Activated CD4-positive, alpha-beta memory T cell treated with anti-CD3 and anti-CD28 coated beads for 36 hours (primary cell): ENCODE measurements around the gene RELN. TPM values are rescaled to one million over a fixed set of nuclear protein-coding genes. Genes with fewer than 3 reads are reported as not detected.

Source experiments
- CTCF ChIA-PET: fragments of 350-600 bp; sonication (Branson Sonifier 250); formaldehyde crosslinking; loops from one replicate; lab custom pipeline; 2021; ENCODE audit warnings: antibody characterized with exemption, inconsistent platforms; lab: Charles Lee
- POLR2A ChIA-PET: fragments of 350-600 bp; sonication (Branson Sonifier 250); formaldehyde crosslinking; loops from one replicate; lab custom pipeline; 2021; ENCODE audit warnings: antibody characterized with exemption; lab: Charles Lee
- DNase-seq: peaks from one replicate; pipeline ENCODE4 v3.0.0-alpha.2; 2020
- H3K27ac Mint-ChIP-seq: one replicate; pipeline ENCODE4 v1.8.0; 2021; ENCODE audit warnings: mixed read lengths
- H3K27me3 Mint-ChIP-seq: one replicate; pipeline ENCODE4 v1.8.0; 2021; ENCODE audit warnings: mixed read lengths
- H3K36me3 Mint-ChIP-seq: one replicate; pipeline ENCODE4 v1.8.0; 2021; ENCODE audit warnings: mixed read lengths
- H3K4me1 Mint-ChIP-seq: one replicate; pipeline ENCODE4 v1.8.0; 2021; ENCODE audit warnings: low read depth, mixed read lengths
- H3K4me3 Mint-ChIP-seq: one replicate; pipeline ENCODE4 v1.8.0; 2021; ENCODE audit warnings: mild to moderate bottlenecking, mixed read lengths
- H3K9me3 Mint-ChIP-seq: one replicate; pipeline ENCODE4 v1.8.0; 2021; ENCODE audit warnings: mixed read lengths
- intact Hi-C: fragments of 100-400 bp; cut with micrococcal nuclease; formaldehyde crosslinking; loops from one replicate; pipeline ENCODE4 v1.15.1; 2023
- total RNA-seq, 2 experiments: library from RNA; stranded (reverse); gene quantifications; one replicate each; pipeline ENCODE4 v1.2.3, GENCODE V29; 2021

RELN gene
- total RNA-seq, 2 experiments from 2014 or later = not detected

DNA sequence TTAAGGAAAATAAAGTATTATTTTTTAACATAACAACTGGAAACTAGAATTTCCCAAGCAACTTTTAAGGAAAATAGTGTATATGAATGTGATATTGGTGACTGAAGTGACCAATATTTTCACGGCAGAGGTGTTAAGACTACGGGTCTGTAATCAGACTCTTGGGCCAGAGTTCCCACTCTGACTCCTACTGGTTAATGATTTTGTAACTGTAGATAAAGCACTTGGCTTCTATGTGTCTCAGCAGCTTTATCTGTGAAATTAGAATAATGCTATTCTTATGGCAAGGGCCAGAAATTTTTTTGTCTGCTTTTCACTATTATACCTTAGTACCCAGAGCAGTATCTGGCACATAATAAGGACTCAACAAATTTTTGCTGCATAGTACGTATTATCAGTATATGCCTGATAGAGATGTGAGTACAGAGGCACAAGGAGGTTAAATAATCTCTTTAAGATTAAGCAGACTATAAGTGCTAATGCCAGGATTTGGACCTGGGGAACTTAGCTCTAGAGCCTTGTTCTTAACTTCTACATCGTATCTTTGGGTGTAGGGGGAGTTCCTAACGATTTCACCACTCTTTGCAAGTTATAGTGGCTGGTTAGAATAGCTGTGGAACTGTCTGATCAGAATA is 357.3 kb downstream of the RELN start:
- Mint-ChIP-seq H3K9me3 (no peaks in the 10 kb centered on the region), H3K36me3 (no peaks in the 10 kb centered on the region), H3K27me3 (peaks cover 4% of the 10 kb centered on the region), H3K27ac (no peak overlapping the region), H3K4me1 (no peaks in the 10 kb centered on the region), H3K4me3 (no peak overlapping the region)
- CTCF ChIA-PET = no interaction called here
- POLR2A ChIA-PET = no interaction called here
- intact Hi-C loops = no loop called here
- DNase-seq = no peak

DNA sequence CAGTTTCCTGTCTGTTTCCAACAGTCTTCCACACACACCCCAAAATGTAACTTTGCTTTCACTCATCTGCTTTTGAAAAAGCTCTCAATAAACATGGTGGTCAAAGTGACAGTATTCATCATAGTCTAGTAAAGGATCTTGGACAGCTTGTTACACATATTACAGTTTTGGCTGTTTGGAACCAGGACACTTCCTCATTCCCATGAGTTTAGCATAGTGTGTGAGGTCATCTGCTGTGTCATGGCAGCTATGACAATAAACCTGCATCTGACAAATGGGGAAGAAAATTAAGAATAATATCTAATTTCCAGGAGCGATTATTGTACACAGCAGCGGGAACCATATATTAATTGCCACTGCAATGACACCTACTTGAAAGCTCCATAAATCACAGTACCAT is 359.1 kb downstream of the RELN start:
- Mint-ChIP-seq H3K27ac (no peak overlapping the region), H3K4me3 (no peak overlapping the region), H3K27me3 (peaks cover 4% of the 10 kb centered on the region), H3K36me3 (no peaks in the 10 kb centered on the region), H3K9me3 (no peaks in the 10 kb centered on the region), H3K4me1 (no peaks in the 10 kb centered on the region)
- DNase-seq = no peak
- ChIA-PET CTCF (no interaction called here), POLR2A (no interaction called here)
- intact Hi-C loops = no loop called here

DNA sequence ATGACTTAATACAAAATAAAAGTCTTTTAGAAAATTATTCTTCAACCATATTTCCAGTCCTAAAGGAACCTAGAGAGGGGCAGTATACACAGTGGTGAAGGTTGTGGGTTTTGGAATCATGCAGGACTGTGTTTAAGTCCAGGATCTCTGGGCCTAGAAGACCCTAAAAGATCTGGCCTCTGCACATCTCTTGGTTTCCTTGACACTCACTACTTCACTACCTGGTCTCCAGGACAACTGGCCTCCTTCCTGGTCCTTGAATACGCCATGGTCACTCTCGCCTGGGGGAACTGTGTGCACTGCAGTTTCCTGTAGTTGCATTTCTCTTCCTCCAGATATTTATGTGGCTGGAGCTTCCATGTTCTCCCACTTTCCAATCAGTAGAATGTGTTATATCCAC is 360.7 kb downstream of the RELN start:
- Mint-ChIP-seq H3K9me3 (no peaks in the 10 kb centered on the region), H3K27me3 (peaks cover 1% of the 10 kb centered on the region), H3K4me1 (no peaks in the 10 kb centered on the region), H3K4me3 (no peak overlapping the region), H3K36me3 (no peaks in the 10 kb centered on the region), H3K27ac (no peak overlapping the region)
- DNase-seq = no peak
- ChIA-PET POLR2A (no interaction called here), CTCF (no interaction called here)
- intact Hi-C loops = no loop called here

DNA sequence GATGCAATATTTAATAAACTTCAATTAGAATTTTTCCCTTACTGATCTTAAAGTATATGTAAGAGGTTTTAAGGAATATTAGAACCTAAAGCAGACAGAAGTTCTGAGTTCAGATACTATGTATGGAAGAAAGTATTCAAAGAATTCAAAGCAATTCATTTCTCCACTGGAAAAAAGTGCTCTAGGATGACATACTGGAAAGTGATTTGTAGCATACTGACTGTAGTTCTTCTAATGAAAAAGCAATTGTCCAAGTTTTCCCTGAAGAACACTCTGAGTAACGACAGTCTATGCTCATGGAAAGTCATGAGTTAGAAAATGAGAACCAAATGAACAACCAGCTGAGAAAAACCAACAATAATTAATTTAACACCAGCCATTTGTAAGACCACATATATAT is 362.7 kb downstream of the RELN start:
- DNase-seq = no peak
- Mint-ChIP-seq H3K4me3 (no peak overlapping the region), H3K4me1 (no peaks in the 10 kb centered on the region), H3K27ac (no peak overlapping the region), H3K9me3 (no peaks in the 10 kb centered on the region), H3K36me3 (no peaks in the 10 kb centered on the region), H3K27me3 (peaks cover 1% of the 10 kb centered on the region)
- ChIA-PET POLR2A (no interaction called here), CTCF (interaction anchor here (0.6 kb wide), 1 partner anchor 290 kb away, joined by 3 read pairs; no protein-coding TSS in a partner anchor)
- intact Hi-C loops = no loop called here

DNA sequence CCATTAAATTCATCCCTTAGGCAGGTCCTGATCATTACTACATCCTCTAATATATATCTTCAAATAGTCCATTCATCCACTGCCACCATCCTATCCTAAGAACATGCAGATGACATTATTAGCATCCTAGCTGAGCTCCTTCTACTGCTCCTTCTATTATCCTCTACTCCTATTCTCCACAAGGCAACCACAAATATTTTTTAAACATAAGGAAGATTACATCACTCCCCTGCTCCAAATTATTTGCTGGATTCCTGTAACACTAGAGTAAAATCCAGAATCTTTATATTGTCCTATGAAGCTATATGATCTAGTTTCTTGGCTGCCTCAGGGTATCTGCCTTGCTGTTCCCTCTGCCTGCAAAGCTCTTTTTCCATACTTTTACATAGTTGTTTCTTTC is 367.2 kb downstream of the RELN start:
- intact Hi-C loops = no loop called here
- Mint-ChIP-seq H3K4me1 (no peaks in the 10 kb centered on the region), H3K36me3 (no peaks in the 10 kb centered on the region), H3K9me3 (no peaks in the 10 kb centered on the region), H3K27ac (no peak overlapping the region), H3K27me3 (peaks cover 5% of the 10 kb centered on the region), H3K4me3 (no peak overlapping the region)
- ChIA-PET CTCF (interaction anchor here (1.0 kb wide), 1 partner anchor 12 kb away, joined by 3 read pairs; no protein-coding TSS in a partner anchor), POLR2A (no interaction called here)
- DNase-seq = no peak

DNA sequence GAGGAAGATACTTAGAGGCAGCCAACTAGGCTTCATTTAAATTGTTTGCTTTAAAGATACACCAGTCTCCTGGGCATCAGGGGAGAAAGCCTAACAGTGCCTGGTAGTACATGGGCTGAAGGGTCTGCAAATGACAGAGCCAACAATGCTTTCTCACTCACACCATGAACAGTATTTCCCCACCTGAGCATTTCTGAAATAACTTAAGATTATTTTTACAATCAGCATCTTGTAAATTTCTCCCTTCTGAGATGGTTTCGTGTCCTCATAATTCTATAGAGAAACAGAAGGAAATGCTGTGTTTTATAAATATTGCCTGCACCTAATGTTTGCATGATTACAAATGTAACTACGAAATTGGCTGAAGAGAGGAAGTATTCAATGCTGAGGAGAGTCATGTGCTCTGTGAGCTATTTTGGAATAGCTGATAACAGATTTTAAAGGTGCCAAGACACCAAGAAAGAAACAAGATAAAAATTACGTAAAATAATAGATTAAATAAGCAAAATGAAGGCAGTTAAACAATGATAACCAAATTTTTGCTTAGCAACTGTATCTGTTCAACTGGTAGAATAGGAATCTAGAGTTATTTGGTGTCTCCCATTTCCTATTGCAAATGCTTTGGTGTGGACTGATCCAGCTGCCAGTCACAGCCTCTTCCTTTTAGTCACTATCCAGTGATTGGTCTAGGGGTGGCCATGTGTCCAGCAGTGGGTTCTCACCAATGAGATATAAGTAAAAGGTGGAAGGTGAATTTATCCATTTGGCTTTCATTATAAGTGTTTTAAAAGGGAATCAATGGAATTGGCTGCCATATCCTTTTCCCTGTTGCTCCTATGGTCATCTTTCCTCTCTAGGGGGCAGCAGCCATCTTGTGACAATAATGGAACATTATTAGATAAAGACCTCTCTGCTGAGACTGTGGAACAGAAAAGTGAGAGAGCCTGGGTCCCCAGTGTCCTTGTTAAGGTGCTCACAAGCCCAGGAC is 375.5 kb downstream of the RELN start:
- intact Hi-C loops = no loop called here
- ChIA-PET POLR2A (no interaction called here), CTCF (no interaction called here)
- H3K4me3 Mint-ChIP-seq = no peak overlapping the region
- no peaks in the 10 kb centered on the region for H3K9me3 Mint-ChIP-seq
- no peak for DNase-seq
- no peak overlapping the region for H3K27ac Mint-ChIP-seq
- no peaks in the 10 kb centered on the region for H3K4me1 Mint-ChIP-seq
- H3K36me3 Mint-ChIP-seq = no peaks in the 10 kb centered on the region
- peaks cover 9% of the 10 kb centered on the region for H3K27me3 Mint-ChIP-seq

DNA sequence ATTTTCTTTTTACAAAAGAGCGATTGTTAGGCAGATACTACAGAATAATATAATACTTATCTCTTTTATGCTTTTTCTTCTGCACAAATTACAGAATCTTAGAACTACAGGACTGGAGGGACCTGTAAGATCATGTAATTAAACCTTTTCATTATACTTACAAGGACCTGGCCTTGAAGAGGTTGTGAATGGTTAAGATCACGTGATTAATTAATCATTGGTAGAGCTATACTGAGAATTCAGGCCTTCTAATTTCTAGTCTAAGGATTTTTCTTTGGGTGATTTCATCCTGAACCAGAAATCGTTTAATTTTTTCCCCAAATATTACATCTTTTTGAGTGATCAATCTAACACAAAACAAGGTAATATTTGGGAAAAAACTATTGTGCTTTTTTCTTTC is 379.7 kb downstream of the RELN start:
- no peak for DNase-seq
- H3K4me3 Mint-ChIP-seq = no peak overlapping the region
- H3K4me1 Mint-ChIP-seq = no peaks in the 10 kb centered on the region
- CTCF ChIA-PET = no interaction called here
- peaks cover 8% of the 10 kb centered on the region for H3K27me3 Mint-ChIP-seq
- H3K27ac Mint-ChIP-seq = no peak overlapping the region
- intact Hi-C loops = no loop called here
- no peaks in the 10 kb centered on the region for H3K36me3 Mint-ChIP-seq
- H3K9me3 Mint-ChIP-seq = no peaks in the 10 kb centered on the region
- POLR2A ChIA-PET = no interaction called here

DNA sequence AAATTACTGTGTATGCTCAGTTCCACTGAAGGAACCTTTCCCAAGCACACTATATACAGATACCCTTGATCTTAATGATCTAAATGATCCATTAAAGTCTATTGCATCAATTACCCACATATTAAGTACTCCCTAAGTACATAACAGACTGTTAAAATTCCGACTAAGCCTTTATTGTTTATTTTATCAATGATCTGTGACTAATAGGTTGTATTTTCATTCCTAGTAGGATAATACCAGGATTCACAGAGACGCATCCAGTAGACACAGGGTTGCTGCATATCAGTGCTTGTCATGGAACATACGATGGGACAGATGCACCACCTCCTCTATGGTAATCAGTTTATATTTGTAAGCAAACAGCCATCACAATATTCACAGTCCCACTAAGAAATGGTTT is 383.8 kb downstream of the RELN start:
- H3K36me3 Mint-ChIP-seq = no peaks in the 10 kb centered on the region
- H3K27ac Mint-ChIP-seq = no peak overlapping the region
- peaks cover 8% of the 10 kb centered on the region for H3K27me3 Mint-ChIP-seq
- CTCF ChIA-PET = no interaction called here
- no peaks in the 10 kb centered on the region for H3K9me3 Mint-ChIP-seq
- H3K4me3 Mint-ChIP-seq = no peak overlapping the region
- intact Hi-C loops = no loop called here
- POLR2A ChIA-PET = no interaction called here
- no peak for DNase-seq
- no peaks in the 10 kb centered on the region for H3K4me1 Mint-ChIP-seq

DNA sequence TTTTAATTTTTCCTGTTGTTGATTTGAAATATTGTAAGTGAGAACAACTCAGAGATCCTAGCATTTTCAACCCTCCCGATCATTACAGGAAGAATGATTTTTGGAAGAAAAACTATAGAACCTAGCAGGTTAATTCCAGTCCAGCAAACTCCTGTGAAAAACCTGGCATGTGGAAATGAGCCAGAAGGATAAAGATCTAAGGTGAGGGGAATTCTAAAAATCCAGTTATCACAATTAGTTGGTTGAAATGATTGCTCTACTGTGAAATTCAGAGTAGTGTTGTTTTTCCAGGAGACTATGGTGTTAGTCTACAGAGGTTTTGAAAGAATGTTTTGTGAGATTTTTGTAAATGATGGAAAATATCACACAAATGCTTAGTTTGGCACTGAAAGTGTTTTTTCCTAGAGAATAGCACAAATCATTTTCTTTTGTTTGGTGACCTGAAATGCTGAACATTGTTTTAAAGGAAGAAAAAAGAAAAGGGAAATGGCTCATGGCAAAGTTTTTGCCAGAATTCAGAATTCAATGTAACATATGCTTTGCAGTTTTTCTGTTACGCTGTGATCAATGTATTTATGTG is 391.0 kb downstream of the RELN start:
- Mint-ChIP-seq H3K27ac (no peak overlapping the region), H3K4me1 (no peaks in the 10 kb centered on the region), H3K9me3 (no peaks in the 10 kb centered on the region), H3K27me3 (peaks cover 13% of the 10 kb centered on the region), H3K36me3 (no peaks in the 10 kb centered on the region), H3K4me3 (no peak overlapping the region)
- intact Hi-C loops = no loop called here
- POLR2A ChIA-PET = no interaction called here
- CTCF ChIA-PET = no interaction called here
- DNase-seq = no peak

DNA sequence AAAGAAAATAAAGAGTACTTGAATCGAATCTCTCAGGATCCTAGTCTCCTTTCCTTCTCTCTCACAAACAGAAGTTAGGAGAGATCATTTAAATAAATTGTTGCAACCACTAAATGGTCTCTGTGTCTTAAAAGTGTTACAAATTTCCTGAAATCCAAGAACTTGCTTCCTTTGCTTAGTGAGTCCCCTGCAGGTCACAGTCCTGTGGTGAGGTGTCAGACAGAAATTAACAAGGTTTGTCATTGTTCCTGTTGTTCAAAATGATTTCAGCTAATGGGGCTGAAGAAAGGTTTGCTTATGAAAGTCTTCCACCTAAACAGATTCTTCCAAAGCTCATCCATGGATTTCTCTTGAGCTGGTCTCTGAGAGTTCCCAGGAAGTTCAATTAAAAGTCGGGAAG is 391.9 kb downstream of the RELN start:
- ChIA-PET POLR2A (no interaction called here), CTCF (no interaction called here)
- intact Hi-C loops = no loop called here
- H3K36me3 Mint-ChIP-seq = no peaks in the 10 kb centered on the region
- no peaks in the 10 kb centered on the region for H3K4me1 Mint-ChIP-seq
- peaks cover 13% of the 10 kb centered on the region for H3K27me3 Mint-ChIP-seq
- no peak overlapping the region for H3K27ac Mint-ChIP-seq
- H3K9me3 Mint-ChIP-seq = no peaks in the 10 kb centered on the region
- DNase-seq = no peak
- H3K4me3 Mint-ChIP-seq = no peak overlapping the region

DNA sequence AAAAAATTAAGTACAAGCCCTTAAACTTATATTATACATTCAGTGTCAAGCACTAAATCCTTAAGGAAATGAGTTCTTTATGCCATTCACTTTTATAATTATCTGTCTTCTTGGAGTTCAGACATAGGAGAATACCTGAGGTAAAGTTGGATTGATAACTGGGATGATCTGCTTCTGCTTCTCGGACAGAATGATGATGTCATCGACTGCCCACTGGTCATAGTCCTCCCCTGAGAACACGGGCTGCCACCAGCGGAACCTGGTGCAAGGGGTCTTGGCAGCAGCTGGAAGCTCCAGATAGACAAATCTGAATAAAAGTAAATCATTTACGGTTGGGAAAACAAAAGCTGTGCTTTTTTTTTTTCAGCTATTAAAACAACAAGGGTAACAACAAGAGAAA is 395.3 kb downstream of the RELN start:
- Mint-ChIP-seq H3K4me1 (no peaks in the 10 kb centered on the region), H3K4me3 (no peak overlapping the region), H3K27me3 (peaks cover 4% of the 10 kb centered on the region), H3K27ac (no peak overlapping the region), H3K9me3 (no peaks in the 10 kb centered on the region), H3K36me3 (no peaks in the 10 kb centered on the region)
- CTCF ChIA-PET = no interaction called here
- DNase-seq = no peak
- intact Hi-C loops = no loop called here
- POLR2A ChIA-PET = no interaction called here

DNA sequence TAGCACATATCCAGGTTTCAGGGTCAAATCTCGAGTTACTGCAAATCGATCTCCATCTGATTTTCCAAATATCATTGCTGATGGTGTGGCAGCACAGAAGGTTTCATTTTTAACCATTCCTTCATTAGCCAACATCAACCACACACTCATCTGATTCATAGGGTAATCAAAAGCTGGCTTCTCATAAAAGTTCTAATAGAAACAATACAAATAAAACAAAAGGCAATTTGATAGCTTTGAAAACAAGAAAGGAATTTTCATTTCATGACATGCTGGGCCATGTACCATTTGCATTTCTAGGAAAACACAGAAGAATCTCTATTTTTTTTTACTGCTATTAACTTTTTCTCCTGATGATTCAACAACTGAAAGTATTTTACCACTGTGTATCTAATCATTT is 395.8 kb downstream of the RELN start:
- no peak overlapping the region for H3K4me3 Mint-ChIP-seq
- no peak for DNase-seq
- H3K27me3 Mint-ChIP-seq = peaks cover 4% of the 10 kb centered on the region
- no peaks in the 10 kb centered on the region for H3K4me1 Mint-ChIP-seq
- intact Hi-C loops = no loop called here
- POLR2A ChIA-PET = no interaction called here
- CTCF ChIA-PET = interaction anchor here (1.1 to 1.3 kb wide), 2 partner anchors 19 to 20 kb away, joined by 3 read pairs; no protein-coding TSS in a partner anchor
- no peak overlapping the region for H3K27ac Mint-ChIP-seq
- H3K9me3 Mint-ChIP-seq = no peaks in the 10 kb centered on the region
- no peaks in the 10 kb centered on the region for H3K36me3 Mint-ChIP-seq
